NCI-H187 (cell line): ENCODE measurements around the gene CACNA1D.

Experiments
- DNase-seq, 2 experiments: peaks; one replicate each; lab custom pipeline; 2025; lab: John Stamatoyannopoulos, UW

CACNA1D gene

GRCh38 chr3:53750253-53751210, 256.1 kb downstream of the CACNA1D start:
- no peak for DNase-seq

- DNase-seq, result no peak
These were observed 259.2 kb downstream of the CACNA1D start for GRCh38 chr3:53753518-53754183.

- no peak for DNase-seq
These were observed 259.9 kb downstream of the CACNA1D start for GRCh38 chr3:53754325-53754724.

- DNase-seq, result no peak
These were observed 264.4 kb downstream of the CACNA1D start for GRCh38 chr3:53758846-53759245.

GRCh38 chr3:53763353-53763752, 268.9 kb downstream of the CACNA1D start:
- no peak for DNase-seq

- no peak for DNase-seq
These were observed 269.8 kb downstream of the CACNA1D start for GRCh38 chr3:53764026-53764775.

- no peak for DNase-seq
These were observed 271.3 kb downstream of the CACNA1D start for GRCh38 chr3:53765753-53766152.

GRCh38 chr3:53766706-53767105, 272.3 kb downstream of the CACNA1D start:
- no peak for DNase-seq

GRCh38 chr3:53768478-53769459, 274.4 kb downstream of the CACNA1D start:
- no peak for DNase-seq

GRCh38 chr3:53772562-53772961, 278.2 kb downstream of the CACNA1D start:
- DNase-seq, result no peak

- no peak for DNase-seq
These were observed 278.6 kb downstream of the CACNA1D start for GRCh38 chr3:53773021-53773436.

- no peak for DNase-seq
These were observed 279.4 kb downstream of the CACNA1D start for GRCh38 chr3:53773611-53774368.

- no peak for DNase-seq
These were observed 280.0 kb downstream of the CACNA1D start for GRCh38 chr3:53774414-53774813.

- DNase-seq, result no peak
These were observed 280.6 kb downstream of the CACNA1D start for GRCh38 chr3:53775018-53775417.

- DNase-seq, result peak in 1 of 2 experiments; percentile 5
These were observed 281.4 kb downstream of the CACNA1D start for GRCh38 chr3:53775834-53776251.

- DNase-seq, result no peak
These were observed 282.2 kb downstream of the CACNA1D start for GRCh38 chr3:53776494-53777101.

GRCh38 chr3:53777468-53777867, 283.1 kb downstream of the CACNA1D start:
- DNase-seq, result no peak

GRCh38 chr3:53778153-53778552, 283.7 kb downstream of the CACNA1D start:
- no peak for DNase-seq

GRCh38 chr3:53780171-53780570, 285.8 kb downstream of the CACNA1D start:
- DNase-seq, result no peak

GRCh38 chr3:53780806-53781205, 286.4 kb downstream of the CACNA1D start:
- no peak for DNase-seq
